ENCODE results near the gene PSENEN. TPM values are rescaled to one million over a fixed set of nuclear protein-coding genes. Genes with fewer than 3 reads are reported as not detected.

PSENEN gene
- total and polyA plus RNA-seq, 9 of the 15 experiments (the other 6 are each of a cell fraction or from before 2014, with no cell fraction given), result 34.5 to 299 (median 61.1) TPM

DNA sequence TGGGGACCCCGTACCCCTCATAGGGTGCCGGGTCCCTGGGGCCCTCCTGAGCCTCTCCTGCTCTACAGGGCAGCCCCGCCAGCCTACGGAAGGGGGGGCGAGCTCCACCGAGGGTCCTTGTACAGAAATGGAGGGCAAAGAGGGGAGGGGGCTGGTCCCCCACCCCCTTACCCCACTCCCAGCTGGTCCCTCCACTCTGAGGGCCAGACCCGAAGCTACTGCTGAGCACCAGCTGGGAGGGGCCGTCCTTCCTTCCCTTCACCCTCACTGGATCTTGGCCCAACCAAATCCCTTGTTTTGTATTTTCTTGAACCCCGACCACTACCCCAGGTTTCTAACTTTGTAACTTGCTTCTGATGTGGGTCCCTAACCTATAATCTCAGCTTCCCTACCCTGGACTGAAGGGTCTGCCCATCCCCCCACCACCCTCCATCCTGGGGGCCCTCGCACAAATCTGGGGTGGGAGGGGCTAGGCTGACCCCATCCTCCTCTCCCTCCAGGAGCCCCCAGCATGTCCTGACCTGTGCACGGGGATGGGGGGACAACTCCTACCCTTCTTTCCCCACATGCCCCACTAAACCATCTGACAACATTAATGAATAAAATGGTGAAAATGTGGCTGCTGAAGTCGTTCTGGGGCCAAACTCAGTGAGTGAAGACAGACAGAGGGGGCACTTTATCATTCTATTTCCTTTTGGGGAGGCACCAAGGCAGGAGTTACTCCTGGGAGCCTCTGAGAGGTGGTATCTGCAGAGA is 42.9 kb downstream of the PSENEN start:
- no peaks in the 10 kb centered on the region for H3K9me3 ChIP-seq (replicated peaks; ENCODE audit: control insufficient read depth, insufficient read depth, low read depth, low read length)
- H3K9ac ChIP-seq (ENCODE audit: insufficient read depth in 1 of 2, low read depth in 2 of 2, low read length in 2 of 2), result no peak overlapping the region
- intact Hi-C loops (cut with micrococcal nuclease) (no loop called here), in situ Hi-C loops (cut with MboI) (no loop called here)
- peaks cover 0 to 60% of the 10 kb centered on the region in 2 experiments; a peak in 3 of 5 replicates for H3K4me1 ChIP-seq (replicated peaks in 1 of 2; ENCODE audit: control insufficient read depth in 2 of 2, insufficient read depth in 2 of 2, low read length in 2 of 2)
- FAIRE-seq, result no peak
- no TSS peak for BruUV-seq (replicated peaks)
- H3K27ac ChIP-seq (ENCODE audit: extremely low read depth, low read depth, low read length), result no peak overlapping the region
- TF ChIP-seq SUPT5H (IDR thresholded peaks at IDR 0.05) (no peak), ELF1 (tag; IDR thresholded peaks at IDR 0.05) (no peak), ZNF77 (CRISPR knock-in tag; IDR thresholded peaks at IDR 0.05) (no peak), ZFX (CRISPR knock-in tag; IDR thresholded peaks at IDR 0.05) (no peak), ZNF282 (CRISPR knock-in tag; IDR thresholded peaks at IDR 0.05) (no peak), KDM5B (IDR thresholded peaks at IDR 0.05; ENCODE audit: insufficient replicate concordance, low read depth, low read length) (no peak)
- ChIA-PET CTCF (ENCODE audit: low intra/inter-chr PET ratio) (no interaction called here), POLR2A (interaction anchor here (1.2 to 1.3 kb wide), 2 partner anchors 11 to 22 kb away, joined by 3 read pairs; no protein-coding TSS in a partner anchor)
- DNase-seq (ENCODE audit: extremely low read depth in 1 of 4, low spot score in 3 of 4), result no peak
- H3K4me3 ChIP-seq, result no peak overlapping the region
- H3K79me2 ChIP-seq (ENCODE audit: control insufficient read depth, insufficient read depth, low read length), result no peaks in the 10 kb centered on the region
- no peak overlapping the region for H2AFZ ChIP-seq (ENCODE audit: low read depth, low read length)
- no peaks in the 10 kb centered on the region for H4K20me1 ChIP-seq (replicated peaks; ENCODE audit: control insufficient read depth, insufficient read depth, low read length)
- no peak for ATAC-seq
- WGBS (ENCODE audit: insufficient coverage, low coverage, missing lambda C conversion rate), result 28% methylated on average over 5 of the region's 12 CpGs
- no peaks in the 10 kb centered on the region for H3K36me3 ChIP-seq (ENCODE audit: control insufficient read depth, insufficient read depth, low read length)
- no peaks in the 10 kb centered on the region for H3K27me3 ChIP-seq (ENCODE audit: control insufficient read depth in 2 of 2, insufficient read depth in 2 of 2, low read length in 2 of 2)
- H3K9me1 ChIP-seq (ENCODE audit: control insufficient read depth, insufficient read depth, low read length), result no peaks in the 10 kb centered on the region
- H3K4me2 ChIP-seq (ENCODE audit: insufficient read depth, low read length), result no peak overlapping the region
